Esophagus mucosa (tissue), 1 donor: ENCODE results near the gene DDX56. TPM values are rescaled to one million over a fixed set of nuclear protein-coding genes. Genes with fewer than 3 reads are reported as not detected.
A peak's percentile ranks its signal among the peaks of the same experiment; 100 is the strongest.
"Not testable (repeated sequence)": the region's sequence is repeated elsewhere in the genome, so short reads cannot be mapped to it uniquely, and the experiment has no call there.

ENCODE experiments used
- ATAC-seq: fragments of 200-7000 bp; cut with Tn5 transposase; one replicate; pipeline ENCODE4 v1.9.1; 2020
- total RNA-seq: library from RNA; stranded (reverse); gene quantifications from one replicate; pipeline ENCODE4 v1.2.4, GENCODE V29; 2023
- donor health status: DM: yes; HTN: yes; CAD: no.

DDX56 gene
- total RNA-seq, 1 donor from 2014 or later: 51.8 TPM

DNA sequence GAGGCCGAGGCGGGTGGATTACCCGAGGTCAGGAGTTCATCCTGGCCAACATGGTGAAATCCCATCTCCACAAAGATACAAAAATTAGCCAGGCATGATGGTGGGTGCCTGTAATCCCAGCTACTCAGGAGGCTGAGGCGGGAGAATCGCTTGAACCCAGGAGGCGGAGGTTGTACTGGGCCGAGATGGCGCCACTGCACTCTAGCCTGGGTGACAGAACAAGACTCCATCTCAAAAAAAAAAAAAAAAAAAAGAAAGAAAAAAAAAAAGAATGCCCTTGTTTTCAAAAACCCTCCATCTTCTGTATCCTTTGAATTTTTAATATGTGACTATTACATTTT lies 11.1 kb downstream of the DDX56 start:
- not testable (repeated sequence) for ATAC-seq

DNA sequence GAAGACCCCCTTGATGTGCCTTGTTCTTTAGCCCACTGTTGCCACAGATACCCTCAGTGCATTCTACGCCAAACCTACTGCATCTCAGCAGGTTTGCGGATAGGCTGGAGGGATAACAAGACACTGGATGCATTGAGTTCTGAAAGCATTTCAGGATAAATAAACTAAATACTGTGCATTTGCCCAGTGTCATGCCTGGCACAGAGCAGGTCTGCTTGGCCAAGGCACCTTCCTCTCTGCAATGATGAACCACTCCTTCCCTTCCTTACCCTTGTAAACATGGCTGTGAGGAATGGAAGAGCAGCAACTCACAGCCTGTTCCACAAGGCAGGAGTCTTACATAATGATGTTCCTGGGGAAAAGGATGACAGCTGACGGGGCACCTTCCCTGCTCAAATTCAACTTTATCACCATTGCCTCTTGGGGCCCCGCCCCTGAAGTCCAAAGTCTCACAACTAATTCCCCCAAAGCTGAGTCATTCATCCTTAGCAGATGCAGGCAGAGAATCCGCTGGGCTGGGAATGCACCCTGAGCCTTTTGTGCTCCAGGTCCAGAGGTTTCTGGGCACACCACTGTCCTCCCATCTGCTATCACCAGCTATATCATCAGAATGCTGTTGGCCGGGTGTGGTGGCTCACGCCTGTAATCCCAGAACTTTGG lies 11.6 kb downstream of the DDX56 start:
- peak; percentile 36 for ATAC-seq

DNA sequence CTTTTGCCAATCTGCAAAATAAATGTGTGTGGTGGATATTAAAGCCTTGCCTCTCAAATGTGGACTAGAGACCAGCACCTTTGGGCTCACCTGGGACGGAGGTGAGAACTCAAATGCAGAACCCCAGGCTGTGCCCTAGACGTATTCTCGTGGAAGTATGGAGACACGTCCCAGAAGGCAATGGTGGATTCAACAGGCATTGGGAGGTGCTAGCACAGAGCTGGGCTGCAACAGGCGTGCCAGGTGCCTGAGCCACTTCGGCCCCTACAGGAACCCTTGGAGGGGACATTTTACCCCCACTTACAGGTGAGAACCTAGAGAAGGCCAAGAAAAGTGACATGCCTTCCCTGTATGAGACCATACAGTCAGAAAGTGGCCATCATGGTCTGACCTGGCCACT lies 12.2 kb downstream of the DDX56 start:
- ATAC-seq: no peak

DNA sequence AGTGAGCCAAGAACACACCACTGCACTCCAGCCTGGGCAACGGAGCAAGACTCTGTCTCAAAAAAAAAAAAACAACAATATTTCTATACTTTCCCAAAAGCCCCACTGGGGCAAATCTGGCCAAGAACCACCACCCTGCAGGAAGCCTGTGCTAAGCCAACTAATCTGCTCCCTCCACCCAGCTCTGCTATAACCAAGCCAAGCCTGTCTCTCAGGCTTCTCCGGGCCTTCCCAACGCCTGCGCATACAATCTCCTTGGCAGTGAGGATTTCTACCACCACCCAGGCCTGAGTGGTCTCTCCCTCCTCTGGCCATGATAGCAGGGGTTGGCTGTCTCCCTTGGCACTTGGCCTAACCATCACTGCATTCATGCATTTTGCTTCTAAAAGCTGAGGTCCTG lies 14.2 kb downstream of the DDX56 start:
- ATAC-seq: peak; percentile 41

DNA sequence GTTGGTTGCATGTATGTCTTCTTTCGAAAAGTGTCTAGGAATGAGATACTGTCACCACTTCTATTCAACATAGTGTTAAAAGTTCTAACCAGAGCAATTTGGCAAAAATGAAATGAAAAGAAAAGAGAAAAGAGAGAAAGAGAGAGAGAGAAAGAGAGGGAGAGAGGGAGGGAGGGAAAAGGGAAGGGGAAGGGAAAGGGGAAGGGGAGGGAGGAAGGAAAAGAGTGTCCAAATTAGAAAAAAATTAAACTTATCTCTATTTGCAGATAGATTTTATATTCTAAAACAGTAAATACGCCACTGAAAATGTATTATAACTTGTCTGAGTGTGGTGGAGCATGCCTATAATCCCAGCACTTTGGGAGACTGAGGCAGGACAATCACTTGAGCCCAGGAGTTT lies 16.2 kb downstream of the DDX56 start:
- ATAC-seq: no peak

DNA sequence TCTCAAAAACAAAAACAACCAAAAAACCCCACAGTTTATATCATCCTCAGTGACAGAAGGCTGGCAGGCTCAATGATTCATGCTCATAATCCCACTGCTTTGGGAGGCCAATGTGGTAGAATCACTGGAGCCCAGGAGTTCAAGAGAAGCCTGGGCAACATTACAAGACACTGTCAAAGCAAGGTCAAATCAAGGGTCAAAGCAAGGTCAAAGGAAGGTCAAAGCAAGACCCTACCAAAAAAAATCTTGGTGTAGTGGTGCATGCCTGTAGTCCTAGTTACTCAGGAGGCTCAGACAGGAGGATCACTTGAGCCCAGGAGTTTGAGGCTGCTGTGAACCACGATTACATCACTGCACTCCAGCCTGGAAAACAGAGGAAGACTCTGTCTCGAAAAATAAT lies 18.4 kb downstream of the DDX56 start:
- ATAC-seq: no peak

DNA sequence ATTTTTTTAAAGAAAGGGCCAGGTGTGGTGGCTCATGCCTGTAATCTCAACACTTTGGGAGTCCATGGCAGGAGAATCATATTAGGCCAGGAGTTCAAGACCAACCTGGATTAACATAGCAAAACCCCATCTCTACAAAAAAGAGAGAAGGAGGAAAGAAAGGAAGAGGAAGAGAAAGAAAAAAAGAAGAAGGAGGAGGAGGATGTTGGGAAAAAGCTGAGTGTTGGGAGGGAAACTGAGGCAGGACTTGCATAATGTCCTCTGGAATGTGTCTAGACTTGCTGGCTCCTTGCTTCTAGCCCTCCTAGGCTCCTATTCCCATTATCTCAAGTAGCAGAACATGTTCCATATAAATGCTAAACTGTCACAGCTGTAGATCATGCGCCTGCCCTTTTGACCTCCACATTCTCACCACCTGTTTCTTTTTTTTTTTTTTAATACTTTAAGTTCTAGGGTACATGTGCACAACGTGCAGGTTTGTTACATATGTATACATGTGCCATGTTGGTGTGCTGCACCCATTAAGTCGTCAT lies 21.2 kb downstream of the DDX56 start:
- not testable (repeated sequence) for ATAC-seq

DNA sequence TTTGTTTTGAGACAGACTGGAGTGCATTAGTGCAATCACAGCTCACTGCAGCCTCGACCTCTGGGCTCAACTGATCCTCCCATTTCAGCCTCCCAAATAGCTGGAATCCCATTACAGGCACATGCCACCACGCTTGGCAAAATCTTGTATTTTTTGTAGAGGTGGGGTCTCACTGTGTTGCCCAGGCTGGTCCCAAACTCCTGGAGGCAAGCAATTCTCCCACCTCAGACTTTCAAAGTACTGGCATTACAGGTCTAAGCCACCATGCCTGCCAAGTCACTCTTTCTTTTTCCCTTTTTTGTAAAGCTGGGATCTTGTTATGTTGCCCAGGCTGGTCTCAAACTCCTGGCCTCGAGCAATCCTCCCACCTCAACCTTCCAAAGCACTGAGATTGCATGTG lies 24.3 kb downstream of the DDX56 start:
- no peak for ATAC-seq

DNA sequence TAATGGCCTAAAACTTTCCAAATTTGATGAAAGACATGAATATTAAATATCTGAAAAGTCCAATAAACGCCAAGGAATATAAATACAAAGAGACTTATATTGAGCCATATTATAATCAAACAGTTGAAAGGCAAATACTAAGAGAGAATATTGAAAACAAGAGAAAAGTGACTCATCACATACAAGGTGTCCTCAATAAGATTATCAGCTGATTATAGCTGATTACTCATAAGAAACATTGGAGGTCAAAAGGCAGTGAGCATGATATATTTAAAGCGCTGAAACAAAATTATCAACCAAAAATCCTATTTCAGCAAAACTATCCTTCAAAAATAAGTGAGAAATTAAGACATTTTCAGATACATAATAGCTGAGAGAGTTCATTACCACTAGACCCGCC lies 24.8 kb downstream of the DDX56 start:
- no peak for ATAC-seq

DNA sequence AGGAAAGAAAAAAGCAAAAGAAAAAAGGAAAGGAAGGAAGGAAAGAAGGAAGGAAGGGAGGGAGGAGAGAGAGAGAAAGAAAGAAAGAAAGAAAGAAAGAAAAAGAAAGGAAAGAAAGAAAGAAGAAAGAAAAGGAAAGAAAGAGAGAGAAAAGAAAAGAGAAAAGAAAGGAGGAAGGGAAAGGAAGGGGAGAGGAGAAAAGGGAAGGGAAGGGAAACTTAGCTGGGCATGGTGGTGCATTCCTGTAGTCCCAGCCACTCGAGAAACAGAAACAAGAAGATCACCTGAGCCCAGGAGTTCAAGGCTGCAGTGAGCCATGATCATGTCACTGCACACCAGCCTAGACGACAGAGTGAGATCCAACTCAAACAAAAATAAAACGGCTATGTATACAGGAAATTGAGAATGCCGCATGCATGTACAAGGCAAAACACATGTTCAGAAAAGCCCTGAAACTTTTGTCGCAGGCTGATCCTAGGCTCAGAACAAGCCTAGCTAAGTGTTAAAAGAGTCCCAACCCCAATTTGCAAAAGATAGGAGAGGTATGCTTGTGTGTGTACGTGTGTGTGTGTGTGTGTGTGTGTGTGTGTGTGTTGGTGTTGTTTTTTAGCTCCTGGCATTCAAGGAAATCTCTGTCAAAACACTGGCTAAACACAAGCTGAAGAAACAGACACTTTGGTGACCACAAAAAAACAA lies 26.0 kb downstream of the DDX56 start:
- no peak for ATAC-seq

DNA sequence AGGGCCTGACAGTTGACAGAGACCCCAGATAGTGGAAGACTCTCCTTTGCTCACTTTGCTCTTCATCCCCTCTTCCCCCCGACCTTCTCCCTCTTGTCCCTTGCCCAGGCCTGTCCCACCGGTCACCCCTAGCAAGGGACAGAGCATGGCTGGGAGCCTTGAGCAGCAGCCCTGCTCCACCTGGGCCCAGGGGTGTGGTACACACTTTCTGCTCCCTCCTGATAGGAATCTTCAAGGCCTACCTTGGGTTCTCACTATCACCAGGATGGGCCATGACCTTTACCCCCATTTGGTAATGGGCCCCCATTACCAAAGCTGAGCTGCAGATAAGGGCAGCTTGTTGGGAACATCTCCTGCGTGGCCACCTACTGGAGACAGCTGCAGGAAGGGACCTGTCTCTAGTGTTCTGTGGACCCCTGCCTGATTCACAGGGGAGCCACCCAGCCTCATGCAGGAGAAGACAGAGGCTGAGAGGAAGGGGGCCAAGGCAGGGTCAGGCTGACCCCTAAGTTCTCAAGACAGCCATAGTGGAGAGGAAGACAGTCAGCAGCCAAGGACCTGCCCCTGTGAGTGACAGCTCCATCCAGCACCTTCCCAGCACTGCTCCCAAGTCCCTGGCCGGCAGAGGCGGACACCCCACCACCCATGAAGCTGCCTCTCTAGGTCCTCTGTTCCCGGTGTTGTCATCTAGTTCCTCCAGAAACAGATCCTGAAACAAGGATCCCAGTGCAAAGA lies 31.7 kb downstream of the DDX56 start:
- ATAC-seq: no peak

DNA sequence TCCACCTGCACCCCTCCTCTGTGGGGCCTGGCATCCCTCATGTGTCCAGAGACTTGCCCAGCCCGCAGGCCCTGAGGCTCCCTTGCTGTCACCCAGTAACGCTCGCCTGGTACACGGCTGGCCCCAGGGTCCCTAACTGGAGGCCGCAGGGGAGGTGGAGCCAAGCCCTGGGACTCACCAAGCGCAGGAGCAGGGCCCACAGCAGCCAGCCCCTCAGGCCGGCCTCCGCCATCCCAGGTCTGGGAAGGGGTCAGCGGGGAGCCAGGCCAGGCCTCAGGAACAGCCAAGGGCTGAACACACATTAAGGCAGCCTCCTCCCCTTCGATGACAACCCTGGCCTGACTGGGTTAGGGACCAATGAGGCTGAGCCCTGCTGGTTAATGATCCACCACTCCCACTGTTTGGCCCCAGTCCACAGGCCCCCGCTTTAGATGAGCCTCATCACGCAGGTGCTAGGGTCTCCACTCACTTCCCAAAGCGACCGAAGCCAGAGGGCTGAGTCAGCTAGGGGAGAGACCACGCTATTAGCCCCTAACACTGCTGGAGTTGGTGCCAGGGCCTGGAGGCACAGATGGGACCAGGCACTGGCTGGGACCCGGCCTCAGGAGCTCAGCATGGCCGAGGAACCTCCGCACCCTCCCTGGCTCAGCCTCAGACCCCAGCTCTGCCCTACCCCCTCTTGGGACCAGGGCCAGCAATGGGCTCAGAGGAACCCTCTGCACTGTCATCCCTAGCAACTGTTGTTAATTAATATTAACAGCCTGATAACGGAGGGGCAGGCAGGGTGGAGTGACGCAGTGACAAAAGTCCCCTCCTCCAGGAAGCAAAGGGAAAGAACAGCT lies 32.5 kb downstream of the DDX56 start, which contains the start of gene NPC1L1:
NPC1L1 (minus strand) TSS at position 303 of the 842 bp plus-strand sequence; CDS start at position 232, 71 bp downstream.
- ATAC-seq: no peak

DNA sequence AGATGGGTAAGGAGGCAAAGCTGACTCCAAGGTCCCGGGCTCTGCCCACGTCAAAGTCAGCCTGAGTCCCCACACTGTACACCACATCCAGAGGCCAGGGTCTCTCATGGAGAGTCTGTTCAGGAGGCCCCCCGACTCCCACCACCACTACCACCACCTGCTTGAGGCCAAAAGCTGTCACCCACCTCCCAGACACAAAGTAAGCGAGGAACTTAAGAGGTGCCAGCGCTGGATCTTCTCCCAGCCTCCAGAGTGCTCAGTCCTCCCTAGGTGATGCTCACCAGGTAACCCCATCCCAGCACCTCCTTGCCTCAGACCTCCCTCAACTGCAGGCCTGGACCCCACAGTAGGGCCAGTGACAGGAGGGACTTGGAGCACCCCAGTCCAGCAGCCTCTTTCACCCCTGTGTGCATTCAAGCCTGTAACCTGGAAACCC lies 33.1 kb downstream of the DDX56 start:
- no peak for ATAC-seq

DNA sequence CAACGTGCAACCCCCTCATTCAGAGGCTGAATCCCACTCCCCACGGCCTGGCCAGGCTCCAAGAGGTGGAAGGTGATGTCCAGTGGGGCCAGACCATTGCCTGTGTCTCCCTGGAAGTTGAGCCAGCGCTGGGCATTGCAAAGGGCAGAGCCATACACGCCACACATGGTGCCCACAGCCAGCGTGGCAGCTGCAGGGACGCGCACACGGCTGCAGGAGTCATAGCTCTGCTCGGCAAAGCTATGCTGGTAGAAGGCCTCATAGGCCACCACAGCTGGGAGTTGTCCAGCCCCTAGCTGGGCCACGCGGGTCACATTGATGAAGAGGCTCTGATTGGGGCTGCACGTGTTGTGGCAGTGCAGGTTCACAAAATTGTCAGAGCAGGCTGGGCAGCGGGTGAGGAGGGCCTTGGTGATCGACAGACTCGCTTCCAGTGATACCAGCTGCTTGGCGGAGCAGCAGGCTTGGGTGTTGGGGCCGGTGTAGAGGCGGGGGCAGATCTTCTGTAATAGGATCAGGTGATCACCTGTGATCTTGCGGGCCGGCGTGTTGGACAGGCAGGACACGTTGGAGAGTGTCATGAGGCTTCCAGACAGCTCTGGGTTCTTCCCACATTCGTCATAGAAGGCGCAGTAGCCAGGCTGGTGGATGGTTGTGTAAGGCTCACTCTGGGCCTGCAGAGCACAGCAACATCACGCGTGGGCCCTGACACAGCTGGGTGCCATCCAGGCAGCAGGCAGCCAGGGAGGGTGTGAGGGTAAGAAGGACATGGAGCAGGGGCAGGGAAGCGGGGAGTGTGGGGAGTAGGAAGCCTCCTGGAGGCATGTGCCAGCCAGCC lies 33.8 kb downstream of the DDX56 start:
- ATAC-seq: no peak

DNA sequence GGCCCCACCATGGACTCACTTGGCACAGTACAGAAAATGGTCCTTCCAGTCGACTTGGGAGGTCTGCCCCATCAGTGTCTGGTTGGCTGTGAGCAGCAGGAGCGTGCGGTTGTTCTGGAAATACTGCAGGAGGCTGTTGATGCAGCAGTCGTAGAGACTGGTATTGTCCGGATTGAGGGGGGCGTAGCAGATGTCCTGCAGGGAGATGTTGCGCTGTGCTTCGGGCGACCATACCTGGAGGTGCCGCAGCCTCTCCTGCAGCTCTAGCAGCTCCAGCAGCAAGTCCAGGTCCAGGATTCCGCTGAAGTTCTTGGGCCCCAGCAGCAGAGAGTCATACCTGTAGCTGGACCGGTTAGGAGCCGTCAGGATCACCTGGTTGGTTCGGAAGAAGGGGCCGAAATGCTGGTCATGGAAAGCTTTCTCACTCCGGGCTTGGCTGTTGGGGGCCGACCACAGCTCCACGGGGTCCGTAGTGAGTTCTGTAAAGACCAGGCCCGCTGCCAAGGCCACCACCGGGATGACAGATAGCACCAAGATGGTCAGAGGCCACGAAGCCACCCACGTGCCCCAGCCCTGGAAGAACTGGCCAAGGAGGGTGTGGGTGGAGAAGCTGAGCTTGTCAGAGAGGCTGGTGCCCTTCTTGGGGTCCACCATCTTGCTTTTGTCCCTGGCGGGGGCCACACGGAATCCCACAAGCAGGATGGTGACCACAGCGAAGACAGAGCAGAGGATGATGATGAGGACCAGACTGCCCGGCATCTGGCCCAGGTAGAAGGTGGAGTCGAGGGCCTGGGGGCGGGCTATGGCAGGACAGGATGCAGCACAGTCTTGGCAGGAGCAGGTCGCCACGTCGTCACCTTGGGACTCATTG lies 34.7 kb downstream of the DDX56 start:
- no peak for ATAC-seq

DNA sequence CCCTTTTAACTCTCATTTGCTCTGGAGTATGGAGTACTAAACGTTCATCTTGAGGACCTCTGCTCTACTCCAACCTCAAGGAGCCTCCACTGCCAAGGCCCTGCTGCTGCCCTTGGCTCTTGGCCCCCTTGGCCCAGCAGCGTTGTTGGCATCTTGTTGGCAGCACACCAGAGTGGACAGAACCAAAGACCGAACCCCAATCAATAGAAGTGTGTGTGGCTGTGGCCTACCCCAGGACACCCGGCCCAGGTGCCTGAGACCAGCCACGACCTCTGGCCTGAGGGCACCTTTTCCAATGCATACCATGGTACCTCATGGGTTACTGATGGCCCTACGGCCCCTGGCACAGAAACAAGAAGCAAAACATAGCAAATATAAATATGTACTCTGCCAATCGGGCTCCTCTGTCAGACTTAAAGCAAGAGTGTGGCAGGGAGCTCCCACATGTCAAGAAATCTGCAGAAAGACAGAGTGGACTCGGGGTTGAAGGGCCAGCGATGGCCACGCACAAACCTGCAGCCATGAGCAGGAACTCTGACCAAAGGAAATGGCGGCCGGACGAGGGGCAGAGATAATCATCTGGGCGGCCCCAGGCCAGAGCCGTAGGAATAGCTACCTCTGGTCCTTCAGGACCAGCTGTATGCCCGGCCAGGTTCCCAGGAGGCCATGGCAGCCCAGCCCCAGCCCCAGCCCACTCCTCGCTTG lies 35.5 kb downstream of the DDX56 start:
- ATAC-seq: no peak

DNA sequence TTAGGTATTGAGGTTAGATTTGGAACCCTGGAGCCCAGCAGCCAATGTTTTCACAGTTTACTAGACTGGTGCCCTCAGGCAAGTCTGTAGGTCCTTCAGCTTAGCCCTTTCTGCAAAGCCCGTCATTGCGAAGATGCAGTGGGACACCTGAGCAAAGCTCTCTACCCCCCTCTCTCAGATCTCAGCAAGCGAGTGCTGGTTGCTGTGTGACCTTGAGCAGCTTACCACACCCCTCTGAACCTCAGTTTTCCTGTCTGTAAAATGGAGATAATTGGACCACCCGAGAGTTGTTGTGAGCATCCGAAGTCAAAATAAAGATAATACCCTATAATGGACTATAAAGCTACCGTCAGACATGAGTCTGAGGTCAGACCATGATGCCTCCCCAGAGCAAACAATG lies 36.3 kb downstream of the DDX56 start:
- no peak for ATAC-seq

DNA sequence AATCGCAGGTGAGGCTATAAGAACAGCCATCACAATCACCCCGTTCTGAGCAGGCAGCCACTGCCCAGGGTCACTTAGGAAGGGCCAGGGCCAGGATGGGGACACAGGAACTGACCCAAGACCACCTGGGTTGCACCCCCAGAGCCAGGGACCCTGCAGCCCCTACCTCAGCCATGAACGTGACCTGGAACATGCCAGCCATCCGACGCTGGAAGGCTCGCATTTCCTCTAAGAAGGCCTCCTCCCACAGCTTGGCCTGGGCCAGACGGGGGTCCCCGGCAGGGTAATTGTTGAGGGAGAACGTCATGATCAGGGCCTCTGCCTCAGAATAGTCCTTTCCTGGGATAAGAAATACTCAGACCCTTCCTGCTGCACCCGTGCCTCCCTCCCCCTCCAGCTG lies 37.6 kb downstream of the DDX56 start:
- no peak for ATAC-seq

DNA sequence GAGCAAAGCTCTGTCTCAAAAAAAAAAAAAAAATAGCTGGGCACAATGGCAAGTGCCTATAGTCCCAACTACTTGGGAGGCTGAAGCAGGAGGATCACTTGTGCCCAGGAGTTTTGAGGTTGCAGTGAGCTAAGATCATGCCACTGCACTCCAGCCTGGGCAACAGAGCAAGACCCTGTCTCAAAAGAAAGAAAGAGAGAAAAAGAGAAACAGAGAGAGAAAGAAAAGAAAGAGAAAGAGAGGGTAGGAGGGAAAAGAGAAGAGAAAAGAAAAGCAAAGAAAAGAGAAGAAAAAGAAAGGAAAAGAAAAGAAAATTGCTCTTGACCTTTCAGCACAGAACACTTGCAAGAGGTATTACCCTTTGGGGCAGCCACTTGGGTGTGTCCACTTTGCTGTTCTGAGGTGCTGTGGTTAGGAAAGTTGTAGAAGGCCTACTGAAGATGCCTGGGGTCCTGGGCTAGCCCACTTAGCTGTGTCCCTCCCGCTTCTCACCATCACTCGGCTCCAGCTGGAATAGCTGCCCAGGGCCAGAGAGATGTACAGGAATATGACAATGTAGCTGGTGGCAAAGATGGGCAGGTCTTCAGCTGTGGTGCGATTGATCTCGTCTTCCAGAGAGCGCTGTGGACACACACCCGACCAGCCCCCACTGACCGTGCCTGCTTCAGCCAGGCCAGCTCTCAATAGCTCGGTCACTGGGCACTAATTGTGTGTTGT lies 38.2 kb downstream of the DDX56 start:
- no peak for ATAC-seq
